GM19238 (cell line): ENCODE data around the gene NUP93.
"Not testable (repeated sequence)": the region's sequence is repeated elsewhere in the genome, so short reads cannot be mapped to it uniquely, and the experiment has no call there.

ENCODE experiments used
- DNase-seq: peaks from one replicate; pipeline ENCODE4 v3.0.0; 2011; ENCODE audit warnings: low spot score; ENCODE audit not compliant: insufficient read length

Gene NUP93

DNA sequence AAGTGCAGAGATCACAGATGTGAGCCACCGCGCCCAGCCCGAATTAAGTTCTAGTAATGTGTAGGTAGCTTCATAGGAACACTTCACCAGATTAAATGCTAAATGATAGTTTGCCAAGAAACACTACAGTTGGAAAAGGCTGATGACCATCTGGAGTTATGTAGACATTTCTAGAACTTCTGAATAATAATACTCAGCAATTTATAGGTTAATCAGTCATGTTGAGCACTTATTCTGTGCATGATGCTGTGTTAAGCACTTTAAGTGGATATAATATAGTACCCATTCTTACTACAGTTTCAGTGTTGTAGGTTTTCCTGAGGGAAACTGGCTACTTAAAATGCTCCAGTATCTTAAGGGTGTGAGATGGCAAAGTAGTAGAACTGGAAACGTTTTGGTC lies 45.2 kb downstream of the NUP93 start:
- no peak for DNase-seq

DNA sequence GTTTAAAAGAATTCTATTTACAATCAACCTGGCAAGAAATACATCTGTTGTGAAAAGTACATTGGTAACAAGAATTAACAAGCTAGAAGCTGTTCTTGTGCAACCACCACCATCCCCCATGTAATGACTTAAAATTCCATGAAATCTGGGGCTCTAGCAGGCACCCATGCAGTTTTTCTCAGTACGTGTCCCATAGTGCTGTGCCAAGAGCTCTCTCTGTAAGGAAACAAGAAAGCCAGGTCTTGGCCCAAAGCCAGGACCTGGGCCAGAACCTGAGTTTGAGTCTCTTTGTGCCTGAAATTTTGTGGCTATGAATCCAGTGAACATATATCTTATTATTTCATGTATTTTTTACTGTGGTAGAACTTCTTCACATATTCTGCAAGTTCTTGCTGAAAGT lies 46.6 kb downstream of the NUP93 start:
- no peak for DNase-seq

DNA sequence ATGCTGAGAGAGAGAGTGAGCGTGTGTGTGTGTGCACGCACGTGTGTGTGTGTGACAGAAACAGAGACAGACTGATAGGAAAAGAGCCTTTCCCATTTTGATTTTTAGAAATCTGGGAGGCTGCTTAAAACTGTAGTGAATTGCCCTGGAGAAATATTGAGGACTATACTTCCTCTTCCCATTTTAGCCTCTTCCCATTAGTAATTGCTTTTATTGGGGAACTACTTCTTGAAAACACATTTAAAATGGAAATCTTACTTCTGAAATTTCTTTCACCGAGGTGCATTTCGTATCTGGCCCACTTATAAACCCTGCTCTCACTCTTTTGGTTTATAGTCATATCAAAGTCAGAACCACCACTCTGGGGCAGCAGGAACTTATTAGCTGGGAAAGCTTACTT lies 47.1 kb downstream of the NUP93 start:
- no peak for DNase-seq

DNA sequence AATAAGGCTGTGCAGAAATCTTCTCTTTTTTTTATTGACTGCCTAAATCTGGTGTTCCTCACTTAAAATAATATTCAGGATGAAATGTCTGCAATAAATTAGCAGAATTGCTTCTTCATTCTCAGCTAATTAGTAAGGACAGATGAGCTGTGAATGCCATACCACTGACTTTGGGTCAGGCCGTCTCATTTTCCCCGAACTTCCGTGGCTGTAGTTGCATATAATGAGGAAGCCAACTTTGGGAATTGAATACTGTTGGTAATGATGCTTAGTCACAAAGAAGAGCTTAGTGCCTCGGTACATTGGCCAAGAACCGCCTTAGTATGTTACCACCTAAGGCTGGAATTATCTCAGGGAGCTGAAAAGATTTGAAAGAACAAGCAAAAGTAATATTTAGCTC lies 47.6 kb downstream of the NUP93 start:
- no peak for DNase-seq

DNA sequence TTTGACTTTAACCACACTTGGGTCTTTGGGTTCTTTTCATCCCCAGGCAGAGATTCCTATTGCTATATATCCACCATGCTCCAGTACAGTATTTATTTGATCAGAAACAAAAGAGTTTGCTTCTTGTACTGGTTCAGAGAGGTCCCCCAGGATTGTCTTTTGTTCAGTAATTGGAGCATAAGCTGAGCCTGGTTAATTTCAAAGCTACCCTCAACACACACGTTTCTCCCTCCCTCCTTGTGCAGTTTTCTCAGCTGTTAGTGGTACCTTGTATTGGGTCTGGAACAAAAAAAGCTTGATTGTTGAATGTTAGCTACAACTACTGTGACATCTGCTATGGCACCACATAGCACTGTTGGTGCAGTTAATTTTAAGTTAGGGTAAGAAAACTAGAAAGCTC lies 50.0 kb downstream of the NUP93 start:
- no peak for DNase-seq

DNA sequence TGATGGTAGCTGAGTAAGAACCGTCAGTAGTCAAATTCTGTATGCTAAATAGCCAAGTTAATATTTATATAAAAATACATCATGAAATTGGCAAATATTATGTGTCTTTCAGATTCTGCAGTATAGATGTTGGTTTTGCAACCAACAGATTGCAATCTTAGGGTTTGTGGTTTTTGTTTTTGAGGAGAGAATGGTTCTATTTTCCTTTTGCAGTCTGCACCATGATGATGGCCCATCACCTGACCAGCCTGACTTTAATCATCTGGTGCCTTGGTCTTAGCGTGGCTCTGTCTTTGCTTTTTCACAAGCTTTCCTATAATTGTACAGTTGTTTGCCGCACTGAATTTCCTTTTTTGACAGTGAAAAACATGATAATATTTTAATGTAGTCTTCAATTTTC lies 50.7 kb downstream of the NUP93 start:
- no peak for DNase-seq

DNA sequence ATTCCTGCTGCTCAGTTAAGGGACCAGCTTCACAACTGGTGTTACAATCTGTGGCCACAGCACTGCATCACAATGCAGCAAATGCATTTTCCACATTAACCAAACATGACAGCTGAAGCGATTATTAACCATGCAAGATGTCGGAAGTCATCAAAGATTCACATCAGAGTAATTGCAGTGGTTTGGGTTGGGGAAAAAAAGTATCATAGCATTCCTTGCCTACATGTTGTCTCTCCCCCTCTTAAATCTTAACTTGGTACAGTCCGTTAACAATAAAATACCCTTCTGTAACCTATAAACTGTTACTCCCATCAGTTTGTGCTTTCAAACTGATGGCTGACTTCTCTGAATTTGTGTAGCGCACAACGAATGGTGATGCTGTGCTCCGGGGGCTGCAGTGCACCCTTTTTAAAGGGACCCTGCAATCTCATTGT lies 51.6 kb downstream of the NUP93 start:
- DNase-seq, result no peak

DNA sequence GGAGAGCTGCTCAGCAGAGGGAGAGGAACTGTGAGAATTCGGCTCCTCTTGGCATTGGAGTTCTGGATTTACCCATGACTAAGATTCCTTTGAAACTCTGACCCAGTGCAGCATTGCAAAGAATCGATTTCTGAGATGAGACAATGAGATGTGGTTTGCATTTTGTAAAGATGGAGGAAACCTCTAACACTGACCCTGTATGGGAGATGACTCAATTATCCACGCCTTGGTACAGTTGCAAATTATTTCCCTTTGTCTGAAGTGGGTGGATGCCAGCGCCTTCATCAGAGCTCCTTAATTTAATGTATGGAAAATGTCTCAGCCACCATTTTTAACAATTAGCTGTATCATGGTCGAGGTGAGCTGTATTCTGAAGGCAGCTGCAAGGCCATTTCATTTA lies 53.4 kb downstream of the NUP93 start:
- DNase-seq, result no peak

DNA sequence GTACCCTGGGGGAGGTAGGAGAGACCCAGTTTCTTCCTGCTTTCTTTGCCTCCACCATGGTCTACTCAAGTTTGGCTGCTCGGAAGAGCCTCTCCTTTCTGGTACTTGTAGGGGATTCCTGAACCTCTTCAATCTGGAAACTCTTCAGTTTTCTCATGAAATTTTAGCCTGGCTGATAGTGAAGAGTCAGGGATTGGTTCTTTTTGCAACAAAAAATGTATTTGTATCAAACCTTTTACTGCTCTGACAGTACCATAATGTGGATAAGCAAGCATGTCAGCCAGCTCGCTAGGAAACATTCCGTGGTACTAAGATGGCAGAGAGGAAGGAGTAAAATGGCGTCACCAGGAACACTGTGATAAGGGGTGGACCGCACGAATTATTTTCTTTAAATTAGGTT lies 55.4 kb downstream of the NUP93 start:
- no peak for DNase-seq

DNA sequence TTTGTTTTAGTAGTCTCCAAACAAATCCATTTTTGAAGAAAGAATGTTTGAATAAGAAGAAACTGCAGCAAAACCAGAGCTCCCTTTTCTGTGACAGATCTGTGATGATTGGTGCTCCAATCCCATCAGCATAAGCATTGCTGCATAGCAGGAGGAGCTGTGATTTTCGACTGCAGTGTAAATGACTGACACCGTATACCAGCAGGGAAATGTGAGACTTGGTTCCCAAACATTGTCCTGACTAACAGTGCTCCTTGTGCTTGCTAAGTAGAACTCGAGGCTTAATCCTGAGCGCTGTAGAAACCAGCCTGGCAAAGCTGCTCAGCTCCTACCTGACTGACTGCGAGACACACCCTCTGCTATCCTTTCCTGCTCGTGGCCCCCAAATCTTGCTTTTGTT lies 57.2 kb downstream of the NUP93 start:
- DNase-seq, result no peak

DNA sequence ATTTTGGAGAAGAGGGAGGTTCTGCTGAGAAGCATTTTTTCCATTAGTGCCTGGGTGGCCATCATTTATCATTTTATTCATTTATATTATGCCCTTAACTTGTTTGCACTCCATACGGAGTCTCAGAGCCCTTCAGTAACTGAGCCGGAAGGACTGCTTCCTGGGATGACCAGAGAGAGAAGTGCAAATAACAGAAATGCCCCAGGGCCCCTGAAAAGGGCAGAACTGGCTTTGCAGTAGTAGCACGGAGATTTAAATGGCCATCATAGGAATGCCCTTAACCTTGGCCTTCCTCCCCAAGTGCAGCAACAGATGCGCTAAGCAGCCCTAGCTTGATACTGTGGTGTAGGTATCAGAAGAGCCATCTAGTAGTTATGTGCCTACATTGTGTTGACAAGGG lies 58.5 kb downstream of the NUP93 start:
- DNase-seq, result no peak

DNA sequence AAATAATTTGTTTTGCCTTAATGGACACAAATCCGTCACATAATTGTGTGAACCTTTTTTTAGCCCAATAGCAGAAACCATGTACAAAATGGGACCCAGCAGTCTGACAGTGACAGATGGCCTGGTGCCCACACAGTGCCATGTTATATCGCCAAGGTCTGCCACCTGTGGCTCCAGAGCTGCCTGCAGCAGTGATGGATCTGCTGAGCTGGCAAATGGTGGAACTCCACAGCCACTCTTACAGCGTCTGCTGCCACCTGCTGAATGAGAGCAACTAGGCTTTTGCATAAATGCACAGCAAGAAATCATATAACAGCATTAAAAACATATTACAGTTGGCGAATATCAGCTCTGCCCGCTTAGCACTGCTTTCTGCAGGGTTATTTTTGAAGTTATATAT lies 59.4 kb downstream of the NUP93 start:
- no peak for DNase-seq

DNA sequence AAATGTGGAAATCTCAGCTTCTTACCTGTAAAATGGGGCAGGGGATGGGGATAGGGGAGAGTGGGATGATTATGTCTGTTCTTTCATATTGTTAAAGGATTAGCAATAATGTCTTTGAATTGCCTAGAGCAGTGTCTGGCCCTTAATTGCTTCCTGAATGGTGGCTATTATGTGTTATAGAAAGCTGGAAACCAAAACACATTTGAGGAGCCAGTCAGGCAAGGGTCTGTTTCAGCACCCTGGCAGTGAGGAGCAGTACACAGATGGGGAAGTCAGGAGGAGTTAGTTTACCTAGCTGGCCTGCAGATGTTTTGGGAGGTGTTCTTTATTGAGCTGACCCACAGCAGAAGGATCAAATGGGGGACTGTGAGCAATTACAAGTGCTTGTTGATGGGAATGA lies 63.0 kb downstream of the NUP93 start:
- no peak for DNase-seq

DNA sequence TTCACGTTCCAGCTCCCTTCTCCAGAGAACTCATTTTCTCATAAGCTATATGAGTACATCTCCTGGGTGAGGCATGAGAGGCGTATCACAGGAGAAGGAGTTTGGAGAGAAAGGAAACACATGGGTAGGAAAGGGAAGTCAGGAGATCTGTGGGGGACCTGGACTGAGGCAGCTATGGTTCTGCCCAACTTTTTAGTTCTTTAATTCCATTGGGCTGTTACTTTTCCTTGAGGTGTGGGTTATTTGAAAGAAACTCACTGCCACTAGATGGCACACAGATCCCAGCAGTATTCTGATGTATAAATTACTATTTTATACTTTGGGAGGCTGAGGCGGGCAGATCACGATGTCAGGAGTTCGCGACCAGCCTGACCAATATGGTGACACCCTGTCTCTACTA lies 63.6 kb downstream of the NUP93 start:
- DNase-seq, result no peak

DNA sequence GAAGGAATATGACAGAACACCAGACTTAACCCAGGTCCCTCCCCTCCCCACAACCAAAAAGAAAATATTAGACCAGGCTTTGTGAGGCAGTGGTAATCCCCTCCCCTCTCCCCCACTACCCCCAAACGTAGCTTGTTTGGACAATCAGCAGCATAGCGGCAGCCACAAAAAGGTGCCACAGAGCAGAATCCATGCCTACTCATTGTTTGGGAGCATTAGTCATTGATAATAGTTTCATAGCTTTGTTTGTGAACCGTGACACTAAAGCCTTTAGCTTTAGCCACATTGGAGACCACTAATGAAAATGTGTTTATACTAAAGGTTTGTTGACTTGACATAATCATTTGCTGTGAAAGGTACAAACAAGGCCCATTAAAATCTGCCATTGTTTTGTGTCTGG lies 65.1 kb downstream of the NUP93 start:
- DNase-seq, result no peak

DNA sequence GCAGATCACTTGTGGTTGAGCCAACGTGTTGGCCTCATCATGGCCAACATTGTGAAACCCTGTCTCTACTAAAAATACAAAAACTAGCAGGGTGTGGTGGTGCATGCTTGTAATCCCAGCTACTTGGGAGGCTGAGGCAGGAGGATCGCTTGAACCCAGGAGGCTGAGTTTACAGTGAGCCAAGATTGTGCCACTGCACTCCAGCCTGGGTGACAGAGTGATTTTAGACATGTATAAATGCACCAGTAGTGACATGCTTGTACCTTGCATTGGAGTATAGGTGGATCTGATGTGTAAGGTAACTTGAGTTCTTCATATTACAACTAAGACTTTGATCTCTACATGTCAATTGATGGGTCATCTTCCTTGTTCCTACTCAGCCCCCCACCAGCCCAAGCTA lies 67.1 kb downstream of the NUP93 start:
- not testable (repeated sequence) for DNase-seq

DNA sequence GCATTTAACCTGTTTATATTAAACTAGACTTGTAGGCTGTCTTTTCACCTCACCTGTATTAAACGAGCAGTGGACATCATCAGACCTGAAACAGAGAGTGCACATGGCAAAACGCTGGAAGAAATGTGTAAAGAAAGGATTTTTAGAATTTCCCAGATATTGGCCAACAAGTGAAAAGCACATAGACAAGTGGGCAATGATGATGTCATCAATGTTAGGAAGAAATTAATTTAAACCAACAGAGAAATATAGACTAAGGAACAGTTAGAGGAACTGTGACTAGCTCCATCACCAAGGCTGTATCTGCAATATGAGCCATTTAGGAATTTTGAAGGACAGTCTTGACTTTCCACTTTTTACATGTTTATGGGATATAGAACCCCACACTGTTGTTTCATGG lies 67.9 kb downstream of the NUP93 start:
- no peak for DNase-seq

DNA sequence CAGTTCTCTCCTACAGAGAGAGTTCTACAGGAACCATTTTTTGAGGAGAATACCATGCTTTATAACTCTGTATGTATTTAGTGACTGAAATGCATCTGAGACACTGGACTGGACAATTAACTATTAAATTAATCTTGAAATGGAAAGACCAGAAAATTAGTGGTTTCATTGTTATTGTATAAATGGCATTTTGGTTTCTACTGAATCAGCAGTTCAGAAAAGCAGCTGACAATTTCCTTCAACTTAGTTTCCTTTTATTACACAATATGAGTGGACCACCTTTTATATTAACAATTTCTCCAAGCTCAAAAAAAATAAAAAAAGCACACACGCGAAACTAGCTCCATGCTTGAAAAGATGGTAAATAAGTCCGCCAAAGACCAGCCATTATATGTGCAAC lies 69.0 kb downstream of the NUP93 start:
- no peak for DNase-seq

DNA sequence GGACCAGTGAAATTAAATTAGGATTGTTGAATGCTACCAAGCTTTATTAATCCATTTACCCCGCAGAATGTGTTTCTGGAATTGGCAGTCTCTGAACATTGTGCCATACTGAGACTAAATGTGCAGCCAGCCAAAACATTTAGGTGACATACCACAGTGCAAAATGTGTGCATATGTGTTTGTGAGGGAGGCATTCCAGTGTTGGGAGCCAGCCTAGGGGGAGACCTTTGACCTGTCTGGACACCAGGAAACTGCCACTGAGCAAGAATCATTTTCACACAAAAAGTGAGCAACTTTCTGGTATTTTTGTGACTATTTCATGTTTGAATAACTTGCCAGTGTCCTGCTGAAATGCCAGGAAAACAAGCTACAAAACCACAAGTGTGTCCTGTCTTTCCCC lies 70.4 kb downstream of the NUP93 start:
- DNase-seq, result no peak

DNA sequence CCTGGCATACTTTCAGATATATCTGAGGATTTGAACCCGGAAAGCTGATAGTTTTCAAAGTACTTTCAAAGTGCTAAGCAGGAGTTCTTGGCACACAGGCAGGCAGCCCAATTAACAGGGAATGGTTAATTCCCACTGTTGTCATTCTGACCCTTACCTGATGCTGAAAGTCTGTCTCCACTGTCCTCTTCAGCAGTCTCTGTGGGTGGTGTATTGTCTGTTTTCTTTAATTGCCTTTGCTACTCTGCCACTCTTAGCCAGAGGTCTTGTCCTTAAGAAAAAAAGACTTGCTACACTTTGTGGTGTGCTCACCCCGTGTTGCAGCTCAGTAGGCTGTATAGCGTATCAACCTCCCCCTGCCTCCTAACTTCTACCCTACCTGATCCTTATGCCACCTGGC lies 71.8 kb downstream of the NUP93 start:
- DNase-seq, result no peak

DNA sequence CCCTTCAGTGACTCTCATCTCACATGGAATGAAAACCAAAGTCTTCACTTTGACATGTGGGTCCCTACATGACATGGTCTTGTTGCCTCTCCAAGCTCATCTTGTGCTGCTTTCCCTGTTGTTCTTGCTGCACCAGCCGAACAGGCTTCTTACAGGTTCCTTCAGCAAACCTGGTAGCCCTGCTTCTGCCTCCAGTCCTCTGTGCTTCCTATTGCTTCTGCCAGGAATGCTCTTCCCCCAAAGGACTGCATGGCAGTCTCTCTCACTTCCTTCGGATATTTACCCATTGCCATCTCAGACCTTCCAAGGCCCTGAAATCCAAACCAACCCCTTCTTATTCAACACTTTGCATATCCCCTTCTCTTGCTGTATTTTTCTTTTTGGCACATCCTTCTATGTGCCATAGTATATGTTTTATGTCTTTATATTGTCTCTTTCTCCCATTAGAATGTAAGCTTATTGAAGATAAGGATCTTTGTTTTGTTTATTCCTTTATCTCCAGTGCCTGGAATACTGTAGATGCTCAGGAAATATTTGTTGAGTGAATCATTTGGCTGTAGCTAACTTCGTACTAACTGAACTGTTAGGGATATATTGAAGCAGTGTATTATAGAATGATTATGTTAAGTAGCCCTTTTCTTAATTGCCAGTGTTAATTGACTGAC lies 77.2 kb downstream of the NUP93 start:
- DNase-seq, result no peak

DNA sequence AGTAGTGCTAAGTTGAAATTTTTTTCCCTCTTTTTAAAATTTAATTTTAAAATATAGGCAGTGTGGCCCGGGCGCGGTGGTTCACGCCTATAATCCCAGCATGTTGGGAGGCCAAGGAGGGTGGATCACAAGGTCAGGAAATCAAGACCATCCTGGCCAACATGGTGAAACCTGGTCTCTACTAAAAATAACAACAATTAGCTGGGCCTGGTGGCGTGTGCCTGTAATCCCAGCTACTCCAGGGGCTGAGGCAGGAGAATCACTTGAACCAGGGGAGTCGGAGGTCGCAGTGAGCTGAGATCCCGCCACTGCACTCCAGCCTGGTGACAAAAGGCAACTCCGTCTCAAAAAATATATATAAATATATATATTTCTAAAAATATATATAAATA lies 77.7 kb downstream of the NUP93 start:
- not testable (repeated sequence) for DNase-seq

DNA sequence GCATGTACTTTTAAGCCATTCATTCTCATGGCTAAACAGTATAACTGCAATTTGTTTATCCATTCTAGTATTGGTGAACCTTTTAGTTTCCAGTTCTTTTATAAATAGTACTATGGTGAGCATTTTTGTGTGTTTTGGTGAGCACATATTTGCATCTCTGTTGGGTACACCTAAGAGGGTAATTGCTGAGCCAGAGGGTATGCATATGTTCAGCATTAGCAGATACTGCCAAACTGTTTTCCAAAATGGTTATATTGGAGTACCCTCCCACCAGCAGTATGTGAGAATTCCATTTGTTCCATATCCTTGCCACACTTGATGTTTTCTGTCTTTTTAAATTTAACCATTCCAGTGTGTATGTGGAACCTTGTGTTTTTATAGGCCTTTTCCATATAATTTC lies 81.0 kb downstream of the NUP93 start:
- no peak for DNase-seq

DNA sequence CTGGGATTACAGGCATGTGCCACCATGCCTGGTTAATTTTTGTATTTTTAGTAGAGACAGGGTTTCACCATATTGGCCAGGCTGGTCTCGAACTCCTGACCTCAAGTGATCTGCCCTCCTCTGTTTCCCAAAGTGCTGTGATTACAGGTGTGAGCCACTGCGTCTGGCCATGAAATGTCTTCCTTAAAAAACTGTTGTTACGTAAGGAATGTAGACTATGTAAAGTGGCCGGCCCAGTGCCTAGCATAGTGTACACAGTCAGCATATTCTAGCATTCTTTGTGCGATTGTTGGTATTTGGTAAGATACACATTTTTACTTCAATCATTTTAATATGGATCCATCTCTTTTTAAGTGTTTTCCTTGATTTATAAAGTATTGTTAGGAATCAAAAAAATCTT lies 81.7 kb downstream of the NUP93 start:
- DNase-seq, result not testable (repeated sequence)
